NCI-H2107 (cell line): Measurements from ENCODE around the gene CTNND2.

ENCODE experiments used
- DNase-seq: peaks from one replicate; lab custom pipeline; 2025; lab: John Stamatoyannopoulos, UW

The CTNND2 gene

GRCh38 chr5:11311731-11312130 is 592.5 kb downstream of the CTNND2 start:
- no peak for DNase-seq

- no peak for DNase-seq
Measured at GRCh38 chr5:11311272-11311671, 593.0 kb downstream of the CTNND2 start.

- no peak for DNase-seq
Measured at GRCh38 chr5:11310158-11310557, 594.1 kb downstream of the CTNND2 start.

- DNase-seq = no peak
Measured at GRCh38 chr5:11306365-11306764, 597.9 kb downstream of the CTNND2 start.

- DNase-seq = no peak
Measured at GRCh38 chr5:11305245-11305644, 599.0 kb downstream of the CTNND2 start.

DNA sequence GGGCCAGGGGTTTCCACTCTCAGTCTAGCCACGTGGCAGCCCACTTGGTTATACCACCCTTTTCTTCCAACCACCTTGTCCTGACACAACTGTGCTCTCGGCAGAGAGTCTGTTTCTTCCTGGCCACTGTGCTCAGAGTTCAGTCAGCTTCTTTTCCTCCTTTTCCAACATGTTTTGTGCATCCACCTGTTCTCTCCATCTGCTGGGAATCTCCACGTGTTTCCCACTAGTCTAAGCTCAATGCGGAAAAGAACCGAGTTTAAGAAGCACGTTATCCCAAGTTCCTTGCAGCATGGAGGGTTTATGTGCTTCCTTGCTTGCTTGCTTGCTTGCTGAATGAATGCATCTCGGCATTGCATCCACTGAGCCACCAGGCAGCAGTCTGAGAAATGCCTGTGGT is 599.6 kb downstream of the CTNND2 start:
- DNase-seq = no peak

GRCh38 chr5:11302663-11303062 is 601.6 kb downstream of the CTNND2 start:
- no peak for DNase-seq

GRCh38 chr5:11301171-11301570 is 603.1 kb downstream of the CTNND2 start:
- DNase-seq = no peak

DNA sequence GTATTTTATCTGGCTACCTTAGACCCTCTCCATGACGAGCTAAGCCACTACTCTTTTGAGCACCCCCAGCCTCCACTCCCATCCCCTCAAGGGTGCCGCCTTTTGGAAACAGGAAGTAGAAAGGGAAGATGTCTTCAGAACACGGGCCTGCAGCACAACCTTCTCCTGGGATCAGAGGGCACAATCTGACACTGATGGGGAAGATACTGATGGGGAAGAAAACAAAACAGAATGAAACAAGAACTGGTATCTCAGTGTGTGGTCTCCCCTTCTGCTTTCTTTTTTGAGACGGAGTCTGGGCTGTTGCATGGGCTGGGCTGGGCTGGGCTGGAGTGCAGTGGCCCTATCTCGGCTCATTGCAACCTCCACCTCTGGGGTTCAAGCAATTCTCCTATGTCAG is 603.5 kb downstream of the CTNND2 start:
- no peak for DNase-seq

DNA sequence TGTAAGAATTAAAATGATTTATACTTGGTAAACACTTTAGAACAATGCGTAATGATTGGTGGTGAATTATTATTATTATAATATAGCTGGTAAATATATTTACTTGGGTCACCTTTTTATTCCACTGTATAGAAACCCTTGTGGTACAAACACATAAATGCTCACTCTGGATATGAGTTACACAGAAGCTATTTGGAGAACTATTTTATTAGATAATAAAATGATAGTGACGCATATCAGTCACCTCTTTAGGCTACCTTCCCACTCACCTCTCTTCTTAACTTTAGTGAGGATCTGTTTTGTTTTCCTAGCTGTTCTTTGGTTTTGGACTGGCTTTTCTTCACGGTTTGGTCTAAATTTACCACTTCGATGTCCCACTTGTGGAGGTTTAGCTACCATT is 605.4 kb downstream of the CTNND2 start:
- no peak for DNase-seq

DNA sequence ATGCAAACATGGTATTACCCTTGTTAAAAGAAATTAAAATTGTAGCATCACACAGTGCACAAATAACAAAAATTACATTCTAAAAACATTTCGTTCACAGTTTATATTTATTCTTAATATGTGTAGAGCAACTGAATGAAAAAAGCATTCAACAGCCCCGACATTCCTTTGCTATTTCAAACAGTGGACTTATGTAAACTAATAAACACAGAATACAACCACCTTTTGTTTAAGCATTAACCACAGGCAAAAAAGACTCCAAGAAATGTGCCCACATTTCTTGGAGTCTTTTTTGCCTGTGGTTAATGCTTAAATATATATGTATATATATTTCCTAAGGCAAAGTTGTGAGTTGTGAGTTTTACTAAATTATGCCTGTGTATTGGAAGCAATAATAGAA is 610.7 kb downstream of the CTNND2 start:
- DNase-seq = no peak

DNA sequence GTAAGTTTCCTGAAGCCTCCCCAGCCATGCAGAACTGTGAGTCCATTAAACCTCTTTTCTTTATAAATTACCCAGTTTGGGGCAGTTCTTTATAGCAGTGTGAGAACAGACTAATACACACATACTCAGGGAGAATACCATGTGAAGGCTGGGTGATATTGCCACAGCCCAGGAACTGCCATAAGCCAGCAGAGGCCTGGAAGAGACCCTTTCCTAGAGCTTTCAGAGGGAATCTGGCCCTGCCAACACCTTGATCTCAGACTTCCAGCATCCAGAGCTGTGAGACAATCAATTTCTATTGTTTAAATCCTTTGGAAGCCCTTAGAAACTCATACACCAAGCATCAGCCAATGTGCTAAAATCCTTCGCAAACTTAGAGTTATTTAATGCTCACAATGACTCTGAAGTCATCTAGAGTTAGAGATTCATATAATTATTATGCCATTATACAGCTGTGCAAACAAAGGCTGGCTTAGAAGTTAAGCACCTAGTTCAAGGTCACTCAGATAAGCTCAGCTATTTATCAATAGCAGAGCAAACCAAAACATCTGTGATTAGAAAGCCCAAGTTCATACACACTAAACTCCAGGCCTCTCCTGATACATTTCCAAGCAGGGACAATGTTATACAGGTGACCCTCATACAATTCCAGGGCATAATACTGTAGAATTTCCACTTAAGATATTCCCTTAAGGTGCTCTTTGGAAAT is 611.4 kb downstream of the CTNND2 start:
- no peak for DNase-seq

- DNase-seq = no peak
Measured at GRCh38 chr5:11289733-11290132, 614.5 kb downstream of the CTNND2 start.

DNA sequence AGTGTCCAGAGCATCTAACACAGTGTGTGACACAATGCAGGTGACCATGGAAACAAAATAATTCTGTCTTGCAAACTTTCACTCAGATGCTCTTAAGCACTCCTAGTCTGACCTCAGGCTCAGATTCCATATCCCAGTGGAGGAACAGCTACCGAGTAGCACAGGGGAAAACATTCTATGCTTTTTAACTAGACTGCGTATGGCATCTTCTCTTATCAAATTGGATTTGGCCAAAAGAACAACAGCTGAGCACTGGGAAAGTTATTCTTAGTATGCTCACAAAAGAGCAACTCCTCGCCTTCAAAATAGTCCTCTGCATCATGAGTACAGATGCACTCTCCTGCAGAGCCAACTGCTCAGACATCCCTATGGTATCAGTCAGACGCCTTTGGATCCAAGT is 615.0 kb downstream of the CTNND2 start:
- no peak for DNase-seq

- DNase-seq = no peak
Measured at GRCh38 chr5:11281842-11282241, 622.4 kb downstream of the CTNND2 start.

DNA sequence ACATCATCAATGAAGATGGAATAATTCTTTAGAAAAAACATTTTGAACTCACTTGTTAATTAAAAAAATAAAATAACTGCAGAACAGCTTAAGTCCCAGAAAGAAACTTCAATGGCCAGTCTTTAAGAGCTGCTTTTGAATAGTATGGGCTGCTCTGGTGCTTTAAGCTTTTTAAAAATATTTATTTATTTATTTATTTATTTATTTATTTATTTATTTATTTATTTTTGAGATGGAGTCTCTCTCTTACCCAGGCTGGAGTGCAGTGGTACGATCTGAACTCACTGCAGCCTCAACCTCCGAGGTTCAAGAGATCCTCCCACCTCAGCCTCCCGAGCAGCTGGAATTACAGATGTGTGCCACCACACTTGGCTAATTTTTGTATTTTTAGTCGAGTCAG is 626.9 kb downstream of the CTNND2 start:
- no peak for DNase-seq

- DNase-seq = no peak
Measured at GRCh38 chr5:11273180-11273903, 630.9 kb downstream of the CTNND2 start.

- DNase-seq = no peak
Measured at GRCh38 chr5:11269515-11269914, 634.7 kb downstream of the CTNND2 start.

- DNase-seq = no peak
Measured at GRCh38 chr5:11268891-11269290, 635.4 kb downstream of the CTNND2 start.

DNA sequence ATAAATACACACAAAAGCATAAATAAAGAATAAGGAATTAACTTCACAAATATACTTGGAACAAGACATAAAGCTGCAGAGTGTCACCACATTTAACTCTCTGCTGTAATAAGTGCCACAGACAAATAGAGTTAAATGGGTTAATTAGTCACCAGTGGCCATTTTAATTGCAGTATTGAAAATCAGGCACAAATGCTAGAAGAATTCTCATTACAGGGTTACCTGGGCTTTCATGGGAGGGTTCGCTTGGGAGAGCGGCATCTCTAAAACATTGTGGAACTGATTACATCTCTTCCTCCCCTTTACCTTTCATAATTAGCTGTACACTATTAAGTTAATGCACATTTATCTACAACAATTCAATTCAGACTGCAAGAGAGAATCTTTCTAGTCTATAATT is 637.9 kb downstream of the CTNND2 start:
- no peak for DNase-seq

- no peak for DNase-seq
Measured at GRCh38 chr5:11261241-11261640, 643.0 kb downstream of the CTNND2 start.

DNA sequence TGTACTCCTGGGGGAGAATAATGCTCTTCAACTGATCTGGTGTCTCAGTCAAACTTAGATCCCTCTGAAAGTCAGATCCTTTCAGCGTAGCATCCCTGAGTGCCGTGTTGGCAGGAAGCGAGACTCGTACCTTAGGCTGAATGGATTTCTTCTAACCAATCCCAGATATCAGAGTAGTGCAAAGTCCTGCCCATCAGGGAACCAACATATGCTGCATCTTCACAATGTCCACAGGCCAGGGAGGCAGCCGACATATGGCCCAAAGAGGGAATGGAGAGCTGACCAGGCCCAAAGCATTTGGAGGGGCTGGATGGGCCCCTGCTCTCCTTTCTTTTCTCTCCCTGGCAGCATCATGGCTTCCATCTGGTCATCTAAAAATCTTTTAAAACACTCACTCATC is 646.2 kb downstream of the CTNND2 start:
- no peak for DNase-seq

DNA sequence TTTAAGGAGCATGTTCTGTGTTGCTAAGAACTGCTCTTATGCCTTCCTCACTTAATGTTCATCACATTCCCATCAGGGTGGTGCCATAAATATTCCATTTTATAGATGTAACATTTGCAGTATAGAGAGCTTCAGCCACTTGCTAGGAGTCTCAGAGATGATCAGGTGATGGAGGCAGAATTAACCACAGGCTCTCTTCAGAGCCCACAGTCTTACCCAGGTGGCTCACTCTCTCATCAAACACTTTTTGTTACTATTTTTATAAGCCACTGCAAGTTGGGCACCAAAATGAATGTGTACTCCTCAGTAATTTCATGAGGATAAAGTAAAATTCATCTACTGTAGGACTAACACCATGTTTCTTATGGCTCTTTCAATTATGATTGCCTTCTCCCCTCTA is 651.7 kb downstream of the CTNND2 start:
- DNase-seq = no peak

DNA sequence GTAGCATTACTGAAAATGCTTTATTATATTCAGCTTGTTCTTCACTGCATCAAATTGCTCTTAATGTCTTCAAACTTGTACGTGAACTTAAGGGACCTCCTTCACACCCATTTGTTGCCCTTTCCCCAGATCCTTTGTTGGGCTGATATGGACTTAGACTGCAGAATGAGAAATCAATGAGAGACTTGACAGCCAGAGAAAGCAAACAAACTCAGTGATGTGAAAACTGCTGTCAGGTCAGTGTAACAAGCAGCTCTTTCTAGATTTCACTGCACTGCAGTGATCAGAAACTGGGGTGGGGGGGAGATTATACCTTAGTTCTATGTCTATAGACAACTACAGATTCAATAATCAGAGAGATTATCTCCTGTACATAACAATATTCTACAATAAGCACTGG is 652.2 kb downstream of the CTNND2 start:
- no peak for DNase-seq
